ENCODE data around the gene PARD3.
"Not testable (repeated sequence)": the region's sequence is repeated elsewhere in the genome, so short reads cannot be mapped to it uniquely, and the experiment has no call there.

- not testable (repeated sequence) for TF ChIP-seq EZH2 (IDR thresholded peaks at IDR 0.05; ENCODE audit: insufficient read depth, low read length); CTCF (IDR thresholded peaks at IDR 0.05; ENCODE audit: insufficient read depth, low read depth, low read length)
Measured at GRCh38 chr10:34067741-34068140, 747.4 kb downstream of the PARD3 start.

All from astrocyte (in vitro differentiated cells and primary cell).